COR-L47 (cell line): ENCODE results near the gene CBR4.

Experiments
- DNase-seq: peaks from one replicate; lab custom pipeline; 2025; lab: John Stamatoyannopoulos, UW

Gene CBR4

GRCh38 chr4:169033660-169034059 lies 23.6 kb upstream of the CBR4 start:
- peak; percentile 10 for DNase-seq

- no peak for DNase-seq
Measured at GRCh38 chr4:169032883-169033645, 23.0 kb upstream of the CBR4 start.

- no peak for DNase-seq
Measured at GRCh38 chr4:169032194-169032593, 22.1 kb upstream of the CBR4 start.

- no peak for DNase-seq
Measured at GRCh38 chr4:169031392-169031791, 21.3 kb upstream of the CBR4 start.

- DNase-seq: no peak
Measured at GRCh38 chr4:169030562-169030982, 20.5 kb upstream of the CBR4 start.

GRCh38 chr4:169029947-169030346 lies 19.9 kb upstream of the CBR4 start:
- DNase-seq: no peak

GRCh38 chr4:169027663-169028062 lies 17.6 kb upstream of the CBR4 start:
- DNase-seq: no peak

- DNase-seq: no peak
Measured at GRCh38 chr4:169025184-169025583, 15.1 kb upstream of the CBR4 start.

- DNase-seq: peak; percentile 34
Measured at GRCh38 chr4:169024762-169025161, 14.7 kb upstream of the CBR4 start.

GRCh38 chr4:169018406-169018805 lies 8.4 kb upstream of the CBR4 start:
- DNase-seq: no peak

- no peak for DNase-seq
Measured at GRCh38 chr4:169017971-169018370, 7.9 kb upstream of the CBR4 start.

- DNase-seq: no peak
Measured at GRCh38 chr4:169015186-169015623, 5.2 kb upstream of the CBR4 start.

- no peak for DNase-seq
Measured at GRCh38 chr4:169014586-169014985, 4.5 kb upstream of the CBR4 start.

- no peak for DNase-seq
Measured at GRCh38 chr4:169013396-169013795, 3.3 kb upstream of the CBR4 start.

GRCh38 chr4:169012049-169012448 lies 2.0 kb upstream of the CBR4 start:
- DNase-seq: no peak

GRCh38 chr4:169009286-169010124 lies 550 bp downstream of the CBR4 start:
- peak; percentile 77 for DNase-seq

- no peak for DNase-seq
Measured at GRCh38 chr4:169005453-169006099, 4.5 kb downstream of the CBR4 start.

GRCh38 chr4:169000315-169000714 lies 9.7 kb downstream of the CBR4 start:
- DNase-seq: no peak

- DNase-seq: no peak
Measured at GRCh38 chr4:168999809-169000208, 10.2 kb downstream of the CBR4 start.

- no peak for DNase-seq
Measured at GRCh38 chr4:168998596-168998995, 11.5 kb downstream of the CBR4 start.

GRCh38 chr4:168995537-168996295 lies 14.3 kb downstream of the CBR4 start:
- no peak for DNase-seq

GRCh38 chr4:168994958-168995357 lies 15.1 kb downstream of the CBR4 start:
- no peak for DNase-seq
